GM19023 (cell line): Measurements from ENCODE around the gene PFDN2.

Source experiments
- ATAC-seq: cut with Tn5 transposase; IDR thresholded peaks from one replicate; pipeline ENCODE4 v1.9.1; 2021; ENCODE audit warnings: mild to moderate bottlenecking, moderate library complexity; ENCODE audit not compliant: unreplicated experiment

The PFDN2 gene

DNA sequence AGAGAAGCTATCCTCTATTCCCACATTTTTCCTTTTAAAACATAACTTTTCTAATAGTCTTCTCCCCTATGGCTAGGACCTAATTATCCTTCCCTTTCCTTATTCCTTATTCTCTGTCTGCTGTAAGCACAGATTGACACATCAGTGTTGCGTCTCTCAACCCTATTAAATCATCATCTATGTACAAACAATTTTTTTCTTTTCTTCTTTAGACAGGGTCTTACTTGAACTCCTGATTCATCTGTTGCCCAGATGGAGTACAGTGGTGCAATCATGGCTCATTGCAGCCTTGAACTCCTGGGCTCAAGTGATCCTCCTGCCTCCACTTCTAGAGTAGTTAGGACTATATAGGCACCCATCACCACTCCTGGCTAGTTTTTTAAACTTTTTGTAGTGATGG lies 11.4 kb downstream of the PFDN2 start:
- no peak for ATAC-seq

DNA sequence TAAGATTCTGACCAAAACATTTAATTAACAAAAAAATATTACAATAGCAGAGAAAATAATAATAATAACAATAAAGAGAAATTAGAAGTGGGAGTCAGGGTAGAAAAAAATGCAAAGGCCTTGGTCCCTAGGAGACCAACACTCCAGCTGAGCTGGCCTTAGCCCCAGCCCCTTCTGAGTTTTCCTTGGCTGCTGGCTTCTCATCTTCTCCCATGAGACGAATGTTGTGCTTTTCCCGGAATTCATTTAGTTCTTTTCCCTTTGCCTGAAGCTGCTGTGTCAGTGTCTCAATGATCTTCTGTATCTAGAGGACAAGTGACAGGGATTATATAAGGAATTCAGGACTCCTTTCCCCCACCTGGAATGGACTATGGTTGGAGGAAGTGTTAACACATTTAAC lies 17.3 kb downstream of the PFDN2 start:
- no peak for ATAC-seq

DNA sequence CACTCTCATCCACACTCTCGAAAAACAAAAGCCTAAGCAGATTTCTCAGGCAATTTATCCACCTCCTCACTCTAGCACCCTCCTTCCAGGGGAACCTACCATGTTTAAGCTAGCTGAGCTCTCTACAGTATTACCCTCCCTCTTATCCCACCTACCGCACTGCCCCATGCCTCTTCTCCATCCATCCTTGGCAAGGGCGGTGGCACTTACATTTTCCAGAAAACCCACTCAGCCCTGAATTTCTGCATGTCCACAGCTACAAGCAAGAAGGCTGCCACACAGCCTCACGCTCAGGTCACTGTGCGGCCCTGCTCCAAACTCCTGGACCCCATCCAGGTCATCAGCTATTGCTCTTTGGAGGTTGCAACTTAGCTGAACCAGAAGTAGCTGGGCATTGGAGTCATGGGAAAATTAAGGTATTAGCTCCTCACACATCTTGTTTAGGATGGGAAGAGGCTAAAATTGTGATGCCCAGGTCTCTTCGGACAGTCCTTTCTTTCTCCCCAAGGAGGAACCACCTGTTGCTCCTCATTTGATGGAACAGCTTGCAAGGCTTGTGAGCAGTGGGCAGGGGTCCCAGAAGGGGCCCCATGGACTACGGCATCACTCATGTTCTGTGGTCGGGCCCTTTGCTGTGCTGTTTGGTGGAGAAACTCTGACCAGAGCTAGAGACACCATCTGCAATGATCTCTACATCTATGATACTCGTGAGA lies 18.6 kb downstream of the PFDN2 start:
- no peak for ATAC-seq

DNA sequence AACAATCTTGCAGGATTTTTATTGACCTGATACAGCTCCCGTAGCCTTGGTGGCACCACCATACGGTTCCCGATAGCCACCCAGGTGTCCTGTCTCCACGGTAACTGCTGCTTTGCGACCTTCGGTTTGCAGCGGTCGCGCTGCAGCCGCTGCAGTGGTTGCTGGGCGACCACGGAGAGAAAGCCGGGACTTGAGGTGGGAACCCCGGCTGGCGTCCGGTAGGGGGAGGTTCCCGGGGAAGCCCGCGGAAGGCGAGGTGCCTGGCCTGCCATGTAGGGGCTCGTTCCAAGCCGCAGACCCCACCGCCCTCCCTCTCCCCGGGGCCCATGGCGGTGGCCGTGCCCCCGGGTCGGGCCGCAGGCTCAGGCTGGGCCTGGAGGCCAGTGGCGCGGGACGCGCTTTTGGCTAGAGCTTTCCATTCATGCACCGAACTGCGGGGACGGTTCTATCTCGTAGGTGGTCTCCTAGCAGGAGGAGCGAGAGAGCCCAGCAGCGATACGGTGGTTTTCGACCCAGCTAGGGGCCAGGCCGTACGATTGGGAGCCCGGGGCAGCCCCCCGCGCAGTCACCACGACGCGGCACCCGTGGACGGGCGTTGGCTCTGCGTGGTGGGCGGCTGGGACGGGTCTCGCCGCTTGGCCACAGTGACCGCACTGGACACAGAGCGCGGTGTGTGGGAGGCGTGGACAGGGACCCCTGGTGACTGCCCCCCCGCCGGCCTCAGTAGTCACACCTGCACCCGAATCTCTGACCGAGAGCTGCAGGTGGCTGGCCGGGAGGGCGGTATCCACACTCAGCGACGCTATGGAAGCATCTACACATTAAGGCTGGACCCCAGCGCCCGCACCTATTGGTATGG lies 19.4 kb downstream of the PFDN2 start, which contains the start of gene KLHDC9:
Gene KLHDC9 (plus strand): TSS at position 152 of the 859 bp plus-strand sequence. CDS start 175 bp downstream, at position 327.
- peak; percentile 80 for ATAC-seq

DNA sequence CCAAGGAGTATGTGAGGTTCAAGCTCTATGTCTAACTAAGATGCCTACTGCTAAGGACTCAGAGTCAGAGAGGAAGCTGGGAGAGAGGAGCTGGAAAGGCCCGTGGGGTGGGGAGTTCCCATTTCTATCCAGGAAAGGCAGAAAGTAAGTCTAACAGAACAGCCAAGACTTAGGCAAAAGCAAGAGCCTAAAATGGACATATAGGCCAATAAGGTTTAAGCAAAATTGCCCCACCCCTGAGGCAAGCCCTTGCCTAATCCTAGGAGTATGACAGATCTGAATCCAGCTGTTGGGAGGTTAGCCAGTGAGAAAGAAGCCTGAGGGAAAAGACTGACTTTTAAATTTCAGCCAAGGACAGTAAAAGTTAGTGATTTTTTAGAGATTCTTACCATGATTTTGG lies 21.3 kb downstream of the PFDN2 start:
- ATAC-seq, result no peak

DNA sequence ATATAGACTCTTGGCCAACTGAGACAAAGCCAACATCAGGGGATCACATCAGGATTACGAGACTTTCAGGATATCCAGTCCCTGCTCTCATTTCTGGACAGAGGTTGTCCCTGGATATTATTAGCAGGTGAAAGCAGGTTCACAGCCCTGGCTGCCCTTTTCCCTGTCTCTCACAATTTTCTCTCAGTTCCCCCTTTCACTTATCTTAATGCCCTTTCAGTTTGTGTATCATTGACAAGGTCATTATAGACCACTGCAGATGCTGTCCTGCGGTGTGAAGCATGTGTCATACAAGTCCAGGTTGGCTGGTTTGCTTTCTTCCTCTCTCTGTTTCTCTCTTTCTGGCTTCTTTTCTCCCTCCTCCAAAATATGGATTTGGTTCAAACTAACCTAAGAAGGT lies 21.8 kb downstream of the PFDN2 start:
- ATAC-seq, result no peak

DNA sequence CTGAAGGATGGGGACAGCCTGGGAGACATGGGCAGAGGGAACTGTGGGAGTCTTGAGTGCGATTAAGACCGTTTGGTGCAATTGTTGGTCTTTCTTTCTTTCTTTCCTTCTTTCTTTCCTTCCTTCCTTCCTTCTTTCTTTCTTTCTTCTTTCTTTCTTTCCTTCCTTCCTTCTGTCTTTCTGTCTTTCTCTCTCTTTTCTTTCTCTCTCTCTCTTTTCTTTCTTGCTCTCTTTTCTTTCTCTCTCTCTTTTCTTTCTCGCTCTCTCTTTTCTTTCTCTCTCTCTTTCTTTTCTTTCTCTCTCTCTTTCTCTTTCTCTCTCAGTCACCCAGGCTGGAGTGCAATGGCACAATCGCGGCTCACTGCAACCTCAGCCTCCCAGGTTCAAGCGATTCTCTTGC lies 22.6 kb downstream of the PFDN2 start:
- ATAC-seq, result no peak

DNA sequence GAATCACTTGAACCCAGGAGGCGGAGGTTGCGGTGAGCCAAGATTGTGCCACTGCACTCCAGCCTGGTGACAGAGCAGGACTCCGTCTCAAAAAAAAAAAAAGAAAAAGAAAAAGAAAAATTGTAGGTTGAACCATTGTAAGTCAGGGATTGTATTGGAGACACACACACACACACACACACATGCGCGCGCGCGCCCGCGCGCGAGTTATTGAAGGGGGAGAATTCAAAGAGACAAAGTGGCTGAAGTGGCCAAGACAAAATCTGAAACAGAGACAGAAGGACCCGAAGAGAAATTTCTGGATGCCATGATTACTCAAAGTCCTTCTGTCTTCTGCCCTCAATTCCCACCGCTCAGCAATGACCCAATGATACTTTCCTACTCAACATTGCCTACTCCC lies 23.4 kb downstream of the PFDN2 start:
- ATAC-seq, result no peak

DNA sequence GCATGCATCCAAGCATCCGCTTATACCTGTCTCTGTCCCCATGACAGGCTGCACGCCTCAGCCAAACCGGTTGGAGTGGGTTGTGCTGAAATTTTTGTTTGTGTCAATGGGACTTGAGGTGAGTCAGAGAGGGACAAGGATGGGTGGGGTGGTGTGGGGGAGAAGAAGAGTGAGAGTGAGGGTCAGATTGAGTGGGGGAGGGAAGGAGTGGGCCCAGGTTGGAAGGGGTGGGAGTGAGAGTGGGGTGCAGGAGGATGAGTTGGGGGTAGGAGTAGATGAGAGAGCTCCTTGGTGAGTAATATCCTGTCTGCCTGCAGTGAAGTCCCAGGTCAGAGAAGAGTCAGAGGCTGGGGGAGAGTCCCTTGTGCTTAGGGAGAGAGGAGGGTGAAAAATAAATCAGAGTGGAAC lies 25.2 kb downstream of the PFDN2 start:
- ATAC-seq, result no peak

DNA sequence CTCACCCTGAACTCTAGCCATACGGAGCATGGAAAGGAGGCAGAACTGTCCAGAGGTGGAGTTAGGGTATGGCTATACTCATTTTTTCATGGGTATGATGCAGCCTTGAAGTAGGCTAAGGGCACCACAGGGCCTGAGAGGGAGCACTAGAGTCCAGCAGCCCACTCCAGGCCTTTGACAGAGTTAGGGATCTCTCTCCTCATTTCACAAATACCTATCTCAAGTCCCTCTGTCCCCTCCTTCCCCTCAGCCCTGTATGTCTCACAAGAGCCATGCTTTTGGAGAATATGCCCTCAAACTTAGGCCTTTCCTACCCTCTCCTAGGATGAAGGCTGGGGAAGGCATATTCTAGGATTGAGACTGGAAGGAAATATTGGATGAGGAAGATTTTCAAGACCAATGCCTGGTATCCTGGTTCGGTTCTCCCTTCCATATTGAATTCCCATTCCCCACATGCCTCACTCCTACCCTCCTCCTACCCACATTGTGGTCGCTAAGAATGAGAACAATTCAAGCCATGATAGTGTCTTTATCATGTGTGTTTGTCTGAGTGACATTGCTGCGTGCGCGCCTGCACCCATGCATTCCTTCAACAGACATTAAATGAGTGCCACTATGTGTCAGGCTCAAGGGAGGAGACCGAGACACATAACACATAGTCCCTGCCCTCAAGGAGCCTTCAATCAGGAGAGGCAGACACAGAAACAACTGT lies 25.9 kb downstream of the PFDN2 start:
- ATAC-seq, result no peak

DNA sequence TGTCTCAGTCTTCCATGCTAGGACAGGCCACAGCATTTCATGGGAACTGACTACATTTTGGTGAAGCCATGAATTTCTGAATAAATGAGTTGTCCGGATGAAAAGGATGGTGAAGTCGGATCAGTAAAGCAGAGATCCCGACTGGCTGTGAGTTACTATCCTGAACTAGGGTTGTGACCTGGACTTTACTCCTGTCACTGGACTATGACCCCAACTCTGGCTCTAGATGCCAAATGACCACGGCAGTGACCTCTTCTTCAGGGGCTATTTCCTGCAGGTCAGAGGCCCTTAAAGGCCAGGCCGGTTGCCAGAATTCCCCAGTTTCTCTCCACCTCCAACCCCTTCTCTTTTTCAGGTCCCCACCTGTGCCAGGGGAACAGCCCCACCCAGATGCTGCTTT lies 26.7 kb downstream of the PFDN2 start:
- ATAC-seq, result no peak

DNA sequence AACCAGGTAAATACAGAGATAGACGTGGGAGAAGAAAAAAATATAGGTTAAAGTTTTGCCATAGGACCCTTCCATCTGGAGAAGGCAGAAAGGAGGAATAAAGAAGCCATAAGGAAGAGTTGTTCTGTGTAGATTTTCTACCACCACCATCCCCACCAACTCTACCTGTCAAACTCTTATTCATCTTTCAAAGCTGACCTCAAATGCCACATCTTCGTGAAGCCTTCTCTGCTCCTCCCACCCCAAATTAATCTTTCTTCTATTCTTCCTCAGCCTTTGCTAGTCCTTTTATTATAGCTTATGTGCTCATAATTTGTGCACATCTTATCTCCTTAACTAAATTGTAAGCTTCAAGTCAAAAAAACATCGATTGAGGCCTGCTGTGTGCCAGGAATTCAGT lies 27.2 kb downstream of the PFDN2 start:
- ATAC-seq, result no peak

DNA sequence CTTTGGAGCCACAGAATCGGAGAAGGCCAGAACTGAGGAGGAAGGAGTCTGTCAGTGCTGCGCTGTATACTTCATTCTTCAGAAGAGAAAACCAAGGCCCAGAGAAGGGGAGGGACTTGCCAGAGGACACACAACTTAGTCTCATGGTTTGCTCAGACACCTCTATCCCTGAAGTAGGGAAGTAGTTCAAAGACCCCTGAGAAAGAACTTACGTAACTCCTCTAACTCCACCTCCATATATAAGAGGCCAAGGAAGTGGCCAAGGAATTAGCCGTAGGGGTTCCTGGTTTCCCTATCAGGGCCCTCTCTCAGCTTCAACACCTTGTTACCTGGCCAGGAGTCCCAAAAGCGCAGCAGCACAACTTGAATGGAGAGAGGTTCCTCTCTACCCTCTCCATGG lies 27.9 kb downstream of the PFDN2 start:
- ATAC-seq, result no peak

DNA sequence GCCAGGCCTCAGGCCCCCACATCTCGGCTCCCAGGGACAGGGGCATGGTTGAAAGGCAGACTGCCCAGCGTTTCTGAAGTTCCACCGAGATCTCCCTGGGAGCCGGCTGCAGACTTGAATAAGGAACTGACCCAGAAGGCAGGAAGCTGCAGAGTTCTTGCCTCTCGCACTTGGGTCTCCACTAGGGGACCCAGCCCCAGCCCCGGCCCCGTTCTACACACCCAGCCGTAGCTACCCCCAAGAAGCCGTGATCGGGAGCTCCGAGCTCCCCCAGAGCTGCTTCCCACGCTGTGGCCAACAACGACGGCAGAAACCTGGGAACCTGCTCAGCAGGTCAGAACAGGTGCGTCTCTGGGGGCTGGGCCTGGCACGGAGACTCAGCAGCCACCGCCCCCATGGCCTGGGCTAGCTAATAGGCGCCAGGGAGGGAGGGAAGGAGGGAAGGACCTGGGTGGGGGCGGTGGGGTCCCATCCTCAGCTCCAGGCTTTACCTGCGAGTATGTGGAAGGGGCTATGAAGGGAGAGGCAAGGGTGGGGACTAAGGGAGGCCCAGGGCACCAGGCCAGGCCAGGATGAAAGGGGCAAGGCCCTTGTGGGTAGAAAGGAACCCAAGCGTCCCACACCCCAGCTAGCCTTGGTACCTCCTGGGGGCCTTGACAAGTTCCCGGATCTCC lies 28.4 kb downstream of the PFDN2 start, which contains the start of gene NECTIN4:
Gene NECTIN4 (minus strand): TSS at position 308 of the 674 bp plus-strand sequence. CDS start 262 bp downstream, at position 46.
- no peak for ATAC-seq

DNA sequence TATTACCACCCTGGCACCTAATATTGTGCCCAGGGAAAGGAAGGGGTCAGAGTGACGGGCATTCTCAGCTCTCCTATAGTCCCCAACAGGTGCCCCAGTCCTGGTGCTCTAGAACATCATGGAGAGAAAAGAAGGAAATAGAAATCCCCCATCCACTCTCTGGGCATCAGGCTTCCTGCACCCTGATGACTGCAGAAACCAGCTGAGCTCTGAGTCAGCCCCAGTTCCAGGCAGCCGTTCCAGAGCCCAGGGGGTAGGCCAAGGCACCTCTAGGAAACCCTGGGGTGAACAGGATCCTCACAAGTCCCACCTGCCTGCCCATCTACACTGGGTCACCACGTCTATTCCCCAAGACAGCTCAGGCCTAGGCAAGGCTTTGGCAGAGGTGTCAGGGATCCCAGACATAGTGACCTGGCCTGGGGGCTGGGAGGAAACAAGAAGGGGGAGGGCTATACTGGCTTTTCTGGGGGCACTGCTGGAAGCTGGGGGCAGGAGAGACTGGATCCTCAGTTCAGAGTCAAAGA lies 29.2 kb downstream of the PFDN2 start:
- ATAC-seq, result no peak

DNA sequence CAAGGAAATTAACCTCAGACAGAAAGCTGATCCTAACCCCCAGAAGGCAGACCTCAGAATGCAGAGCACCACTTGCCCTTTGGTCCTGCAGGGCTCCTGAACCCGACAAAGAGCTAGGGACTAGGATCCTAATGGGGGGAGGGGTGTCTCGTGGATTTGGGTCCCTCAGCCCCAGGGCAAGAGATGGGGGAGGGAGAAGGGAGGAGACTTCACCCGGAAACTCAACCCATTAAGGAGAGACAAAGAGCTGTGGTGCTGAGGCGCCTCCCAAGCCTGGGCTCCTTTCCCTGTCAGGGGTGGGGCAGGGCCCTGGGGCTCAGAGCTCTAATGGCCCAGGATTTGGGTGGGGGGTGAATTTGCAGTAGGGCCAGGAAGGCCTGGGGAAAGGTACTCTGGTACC lies 31.4 kb downstream of the PFDN2 start:
- ATAC-seq, result no peak

DNA sequence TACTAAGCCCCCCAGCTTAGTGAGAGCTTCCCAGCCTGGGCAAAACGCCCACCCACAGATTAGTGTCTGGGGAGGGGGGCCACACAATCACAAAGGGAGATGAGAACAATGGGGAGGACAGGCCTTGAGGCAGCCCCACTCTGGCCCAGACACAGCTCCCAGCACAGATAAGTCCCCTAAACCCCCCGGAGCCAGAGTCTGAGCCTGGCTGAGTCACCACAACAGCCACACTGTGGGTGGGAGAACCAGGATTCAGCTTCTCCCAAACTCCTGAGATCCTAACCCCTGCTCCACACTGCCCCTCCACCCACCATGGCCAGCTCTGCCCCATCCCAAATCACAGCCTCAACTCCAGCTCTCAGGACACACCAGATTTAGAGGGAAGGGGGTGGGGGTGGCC lies 32.7 kb downstream of the PFDN2 start:
- ATAC-seq, result no peak

DNA sequence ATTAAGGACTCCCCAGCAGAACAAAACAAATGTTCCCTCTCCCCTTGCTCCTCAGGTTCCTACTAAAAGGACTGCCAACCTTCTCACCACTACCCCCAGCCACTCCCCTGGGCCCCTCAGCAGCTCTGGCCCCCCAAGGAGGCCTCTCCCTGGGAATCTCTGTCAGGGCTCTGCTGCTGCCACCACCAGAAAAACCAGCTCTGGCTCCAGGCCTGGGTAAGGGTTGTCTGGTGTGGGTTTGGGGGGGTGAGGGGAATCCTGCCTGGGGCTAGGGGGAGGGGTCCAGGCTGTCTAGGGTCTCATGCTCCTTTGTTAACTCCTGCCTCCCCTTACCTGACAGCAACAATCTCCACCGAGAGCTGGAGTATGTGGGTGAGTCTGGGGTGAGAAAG lies 33.2 kb downstream of the PFDN2 start:
- ATAC-seq, result no peak

DNA sequence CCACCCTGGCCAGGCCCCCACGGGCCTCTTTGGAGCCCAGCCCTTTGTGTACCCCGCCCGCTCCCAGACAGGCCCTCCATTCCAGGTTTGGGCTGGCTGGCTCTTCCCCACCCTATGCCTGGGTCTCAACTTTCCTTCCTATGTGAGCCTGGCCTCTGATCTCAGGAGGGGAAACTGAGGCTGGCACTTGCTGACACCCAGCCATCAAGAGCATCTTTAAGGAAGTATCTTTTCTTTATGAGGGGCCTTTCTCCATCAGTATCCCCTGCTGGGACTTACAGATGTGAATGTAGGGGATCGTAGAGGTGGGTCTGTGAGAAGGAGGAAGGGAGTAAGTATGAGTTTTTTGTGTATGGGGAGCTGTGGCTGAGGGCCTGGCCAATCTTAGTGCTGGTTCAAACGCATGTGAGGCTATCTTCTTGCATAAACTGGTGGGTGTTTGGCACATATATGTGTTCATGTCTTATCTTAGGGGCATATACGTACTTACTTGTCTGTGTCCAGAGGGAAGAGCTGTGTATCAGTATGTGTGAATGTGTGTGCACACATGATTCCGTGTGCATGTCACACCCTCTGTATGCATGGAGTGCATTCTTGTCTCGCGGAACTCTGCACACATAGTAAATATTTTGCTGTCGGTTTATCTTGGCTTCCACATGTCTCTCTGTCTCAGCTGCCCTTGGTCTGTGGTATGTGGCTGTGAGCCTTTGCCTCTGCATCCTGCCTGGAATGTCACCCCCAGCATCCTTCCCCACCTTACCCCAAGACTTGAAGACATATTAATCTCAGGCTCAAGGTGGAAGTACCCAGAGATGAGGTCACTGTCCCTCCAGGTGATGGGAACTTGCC lies 33.9 kb downstream of the PFDN2 start:
- ATAC-seq, result no peak
